ENCODE measurements around the gene AFF3. TPM values are rescaled to one million over a fixed set of nuclear protein-coding genes. Genes with fewer than 3 reads are reported as not detected.

The AFF3 gene
- total and polyA plus RNA-seq, 2 donors (not counting 3 experiments of a cell fraction or from before 2014, with no cell fraction given): 0.06 to 0.07 TPM

DNA sequence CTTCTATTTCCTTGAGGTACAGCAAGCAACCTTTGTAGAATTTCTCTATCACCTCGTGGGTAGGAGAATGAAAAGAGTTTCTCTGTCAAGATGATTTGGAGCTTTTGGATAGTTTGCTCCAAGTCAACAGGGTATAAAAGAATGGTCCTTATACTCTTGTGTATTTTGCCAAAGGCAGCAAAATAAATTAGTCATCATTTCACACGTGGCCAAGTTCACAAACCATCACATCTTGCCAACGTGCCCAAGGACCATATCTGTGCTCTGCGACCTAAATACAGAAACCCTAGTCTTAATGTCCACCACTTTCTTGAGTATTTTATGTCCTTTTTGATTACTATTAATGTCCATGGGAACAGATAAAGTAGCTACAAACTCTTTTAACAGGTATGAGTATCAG is 262.9 kb downstream of the AFF3 start:
- TF ChIP-seq, protein P1, sequence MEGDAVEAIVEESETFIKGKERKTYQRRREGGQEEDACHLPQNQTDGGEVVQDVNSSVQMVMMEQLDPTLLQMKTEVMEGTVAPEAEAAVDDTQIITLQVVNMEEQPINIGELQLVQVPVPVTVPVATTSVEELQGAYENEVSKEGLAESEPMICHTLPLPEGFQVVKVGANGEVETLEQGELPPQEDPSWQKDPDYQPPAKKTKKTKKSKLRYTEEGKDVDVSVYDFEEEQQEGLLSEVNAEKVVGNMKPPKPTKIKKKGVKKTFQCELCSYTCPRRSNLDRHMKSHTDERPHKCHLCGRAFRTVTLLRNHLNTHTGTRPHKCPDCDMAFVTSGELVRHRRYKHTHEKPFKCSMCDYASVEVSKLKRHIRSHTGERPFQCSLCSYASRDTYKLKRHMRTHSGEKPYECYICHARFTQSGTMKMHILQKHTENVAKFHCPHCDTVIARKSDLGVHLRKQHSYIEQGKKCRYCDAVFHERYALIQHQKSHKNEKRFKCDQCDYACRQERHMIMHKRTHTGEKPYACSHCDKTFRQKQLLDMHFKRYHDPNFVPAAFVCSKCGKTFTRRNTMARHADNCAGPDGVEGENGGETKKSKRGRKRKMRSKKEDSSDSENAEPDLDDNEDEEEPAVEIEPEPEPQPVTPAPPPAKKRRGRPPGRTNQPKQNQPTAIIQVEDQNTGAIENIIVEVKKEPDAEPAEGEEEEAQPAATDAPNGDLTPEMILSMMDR (IDR thresholded peaks at IDR 0.05; ENCODE audit: extremely low read depth in 1 of 2, insufficient read depth in 1 of 2, low read depth in 1 of 2, low read length in 2 of 2): no peak
- TF ChIP-seq, protein P2, sequence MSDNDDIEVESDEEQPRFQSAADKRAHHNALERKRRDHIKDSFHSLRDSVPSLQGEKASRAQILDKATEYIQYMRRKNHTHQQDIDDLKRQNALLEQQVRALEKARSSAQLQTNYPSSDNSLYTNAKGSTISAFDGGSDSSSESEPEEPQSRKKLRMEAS (IDR thresholded peaks at IDR 0.05; ENCODE audit: insufficient read depth, insufficient read length): no peak
- TF ChIP-seq EZH2 (IDR thresholded peaks at IDR 0.05; ENCODE audit: borderline replicate concordance, low read depth, low read length, severe bottlenecking) (no peak), FOS (IDR thresholded peaks at IDR 0.05; ENCODE audit: borderline replicate concordance, insufficient read depth, low read length) (no peak), JUN (IDR thresholded peaks at IDR 0.05; ENCODE audit: borderline replicate concordance, insufficient read depth, insufficient read length, low read depth) (no peak), MYC (IDR thresholded peaks at IDR 0.05; ENCODE audit: low read depth, low read length) (no peak), GATA2 (IDR thresholded peaks at IDR 0.05; ENCODE audit: insufficient read depth, insufficient read length, low read depth, low read length) (no peak), POLR2A (IDR thresholded peaks at IDR 0.05; ENCODE audit: low read depth, low read length) (no peak), POLR2AphosphoS5 (IDR thresholded peaks at IDR 0.05; ENCODE audit: insufficient read depth, low read depth, low read length) (no peak)
- dilution Hi-C loops (cut with MboI; ENCODE audit: extremely low pct_ligation_motif_present, low sequenced_read_pairs): no loop called here
- BruUV-seq (replicated peaks): TSS peak; percentile 92
- Histone ChIP-seq H3K9ac (replicated peaks; ENCODE audit: extremely low read depth, insufficient read depth, low read length) (peak overlapping the region; percentile 82), H3K4me1 (ENCODE audit: control insufficient read depth, extremely low read depth, insufficient read depth, low read length) (peaks cover 55% of the 10 kb centered on the region), H3K9me1 (replicated peaks; ENCODE audit: control insufficient read depth, extremely low read depth, insufficient read depth, low read length) (no peaks in the 10 kb centered on the region), H3K79me2 (ENCODE audit: control insufficient read depth, insufficient read depth, low read length) (no peaks in the 10 kb centered on the region), H3K9me3 (replicated peaks; ENCODE audit: control insufficient read depth, insufficient read depth, low read length) (no peaks in the 10 kb centered on the region), H3K27me3 (ENCODE audit: control insufficient read depth in 2 of 2, insufficient read depth in 2 of 2, low read length in 2 of 2) (no peaks in the 10 kb centered on the region), H2AFZ (ENCODE audit: low read depth, low read length) (no peak overlapping the region), H3K4me2 (ENCODE audit: insufficient read depth, low read length) (peak overlapping the region; percentile 56), H3K27ac (ENCODE audit: insufficient read depth, low read depth, low read length) (peak overlapping the region; percentile 93), H4K20me1 (replicated peaks; ENCODE audit: control insufficient read depth, extremely low read depth, insufficient read depth, low read length) (no peaks in the 10 kb centered on the region), H3K36me3 (ENCODE audit: control insufficient read depth in 2 of 2, extremely low read depth in 1 of 2, insufficient read depth in 2 of 2, low read length in 2 of 2) (no peaks in the 10 kb centered on the region), H3K4me3 (replicated peaks in 1 of 3; ENCODE audit: insufficient read depth in 1 of 3, low read depth in 1 of 3, low read length in 3 of 3) (no peak overlapping the region)
- CTCF ChIA-PET: interaction anchor here (1.0 to 5.2 kb wide), 8 partner anchors 9 to 383 kb away, joined by 3 to 55 read pairs (median 4); no protein-coding TSS in a partner anchor
- POLR2A ChIA-PET: interaction anchor here (0.8 kb wide), 1 partner anchor 97 kb away, joined by 4 read pairs; no protein-coding TSS in a partner anchor
- DNase-seq (ENCODE audit: low read depth, low spot score) (peak; percentile 73), FAIRE-seq (peak; percentile 76)
- intact Hi-C loops (cut with micrococcal nuclease): loop anchor here (1.0 kb wide), 1 partner anchor 12 kb away; no protein-coding TSS in a partner anchor
